ENCODE results near the gene NOM1.

GRCh38 chr7:157013602-157014549 lies 64.4 kb downstream of the NOM1 start:
- TF ChIP-seq CTCF (IDR thresholded peaks at IDR 0.05) (no peak), POLR2AphosphoS5 (IDR thresholded peaks at IDR 0.05; ENCODE audit: low read depth, low read length) (no peak), SIN3A (IDR thresholded peaks at IDR 0.05; ENCODE audit: borderline replicate concordance, insufficient read depth, low read depth, low read length) (no peak), REST (IDR thresholded peaks at IDR 0.05; ENCODE audit: insufficient read depth in 1 of 2, low read depth in 2 of 2, low read length in 1 of 2) (no peak)

Data from Panc1 (cell line).